GM18498 (cell line): ENCODE data around the gene IKZF2.
A peak's percentile ranks its signal among the peaks of the same experiment; 100 is the strongest.

ENCODE experiments used
- ATAC-seq: cut with Tn5 transposase; IDR thresholded peaks from one replicate; pipeline ENCODE4 v1.9.1; 2021; ENCODE audit warnings: mild to moderate bottlenecking, moderate library complexity; ENCODE audit not compliant: unreplicated experiment

The IKZF2 gene

DNA sequence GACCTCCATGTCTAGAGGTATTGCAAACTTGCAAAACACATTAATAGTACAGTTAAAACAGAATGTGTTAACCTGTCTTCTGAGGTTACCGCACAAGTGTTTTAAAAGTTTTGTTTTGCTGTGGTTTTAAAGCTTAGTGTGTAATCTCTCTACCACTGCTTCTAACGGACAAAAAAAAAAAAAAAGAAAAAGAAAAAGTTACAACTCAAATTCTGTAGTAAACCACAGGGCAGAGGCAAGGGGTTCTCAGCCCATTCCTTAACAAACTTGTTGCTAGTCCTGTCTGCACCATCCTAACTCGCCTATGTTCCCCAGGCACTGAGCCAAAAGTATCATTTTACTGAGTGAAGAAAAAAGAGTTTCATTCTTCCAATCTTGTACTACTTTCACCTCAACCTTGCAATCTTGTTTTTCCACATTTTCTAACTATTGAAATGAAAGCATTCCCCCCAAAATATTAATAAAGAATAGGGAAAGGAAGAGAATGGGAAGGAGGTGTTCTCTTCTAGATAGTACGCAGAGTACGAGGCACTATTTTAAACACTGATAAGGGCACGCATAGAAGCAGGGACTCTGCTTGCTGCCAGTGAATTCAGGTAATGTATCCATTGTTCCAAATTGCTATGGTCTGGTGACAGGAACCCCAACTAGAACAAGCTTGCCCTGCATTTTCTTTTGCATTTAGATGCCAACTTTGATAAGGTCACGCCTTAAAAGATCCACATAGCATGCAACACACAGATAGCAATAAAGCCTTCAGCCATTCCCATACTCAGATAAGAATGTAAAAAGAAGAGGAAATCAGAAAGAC, 47.1 kb downstream of the IKZF2 start:
- ATAC-seq, result no peak

DNA sequence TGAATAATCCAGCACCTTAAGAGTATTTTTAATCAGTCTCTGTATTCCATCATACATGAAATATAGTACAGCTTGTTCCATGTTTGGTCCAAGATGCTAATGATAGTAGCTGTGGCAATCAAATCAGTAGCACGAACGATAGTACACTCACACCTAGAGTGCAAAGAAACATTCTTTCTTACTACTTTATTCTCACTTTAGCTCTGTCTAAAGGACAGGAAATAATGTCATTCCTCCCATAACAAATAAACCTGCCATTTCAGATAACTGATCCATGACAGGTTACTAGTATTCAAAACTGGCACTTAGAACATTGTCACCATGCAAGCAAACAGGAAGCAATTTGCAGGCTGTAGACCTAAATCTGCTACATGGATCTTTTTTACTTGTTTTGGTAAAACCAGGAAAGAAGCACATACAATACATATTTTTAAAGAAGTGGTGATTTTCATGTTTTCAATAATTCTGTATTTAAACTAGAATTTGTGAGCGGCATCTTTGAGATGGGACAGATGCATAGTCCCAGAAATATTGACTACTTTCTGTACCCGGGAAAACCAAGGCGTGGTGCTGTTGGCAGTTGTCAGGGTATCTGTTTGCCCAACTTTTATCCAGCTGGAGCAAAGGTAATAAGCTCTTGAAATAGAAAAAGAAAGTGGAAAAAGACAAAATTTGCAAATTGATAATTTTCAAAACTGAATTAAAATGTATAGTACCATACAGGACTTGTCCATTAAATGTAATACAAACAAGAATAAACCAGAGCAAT, 49.5 kb downstream of the IKZF2 start:
- ATAC-seq, result no peak

GRCh38 chr2:213101109-213101508, 50.3 kb downstream of the IKZF2 start:
- ATAC-seq, result no peak

DNA sequence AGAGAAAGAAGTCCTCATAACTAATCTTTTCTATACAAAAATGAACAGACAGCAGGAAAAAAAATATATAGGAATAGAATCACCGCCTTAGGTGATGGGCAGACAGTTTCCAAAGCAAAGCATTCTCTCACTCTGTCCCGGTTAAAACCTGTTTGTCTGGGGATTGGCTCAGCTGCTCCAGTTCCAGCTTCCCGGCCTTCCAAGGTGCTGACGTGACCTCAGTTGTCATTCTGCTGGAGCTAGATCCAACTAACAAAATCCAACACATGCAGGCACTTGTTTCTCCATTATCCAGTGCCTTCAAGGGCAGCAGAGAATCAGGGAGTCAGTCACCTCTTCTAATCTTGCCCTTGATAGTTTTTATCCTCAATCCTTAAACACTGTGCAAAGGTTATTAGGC, 52.8 kb downstream of the IKZF2 start:
- ATAC-seq, result no peak

DNA sequence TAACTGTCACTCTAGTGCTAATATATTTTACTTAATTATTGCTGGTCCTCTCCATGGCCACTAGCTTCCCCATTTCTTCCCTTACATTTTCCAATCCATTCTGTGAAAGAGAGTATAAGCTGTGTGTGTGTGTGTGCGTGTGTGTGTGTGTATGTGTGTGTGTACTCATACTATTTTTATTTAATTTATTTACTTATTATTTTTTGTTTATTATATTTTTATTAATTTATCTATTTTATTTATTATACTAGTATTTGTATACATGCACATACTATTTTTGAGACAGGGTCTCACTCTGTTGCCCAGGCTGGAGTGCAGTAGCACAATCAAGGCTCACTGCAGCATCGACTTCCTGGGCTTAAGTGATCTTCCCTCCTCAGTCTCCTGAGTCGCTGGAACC, 59.6 kb downstream of the IKZF2 start:
- ATAC-seq, result no peak

GRCh38 chr2:213090772-213091171, 60.6 kb downstream of the IKZF2 start:
- no peak for ATAC-seq

DNA sequence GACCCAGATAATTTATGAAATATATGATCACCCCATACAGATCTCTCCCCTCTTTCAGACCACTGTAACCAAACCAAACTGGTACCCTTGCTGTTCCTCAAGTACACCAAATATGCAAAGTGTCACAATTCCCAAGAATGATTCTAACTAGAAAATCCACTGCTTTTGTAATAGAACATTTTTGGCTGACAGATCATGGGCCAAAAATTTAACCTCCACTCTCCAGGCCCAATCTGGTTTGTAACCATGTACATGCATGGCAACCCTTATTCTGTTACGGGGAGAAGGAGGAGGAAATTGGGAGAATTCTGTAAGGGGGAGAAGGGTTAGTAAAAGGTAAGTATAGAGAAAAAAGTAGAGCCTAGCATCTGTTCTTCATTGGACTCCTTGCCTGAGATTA, 62.0 kb downstream of the IKZF2 start:
- ATAC-seq, result no peak

GRCh38 chr2:213087040-213087439, 64.4 kb downstream of the IKZF2 start:
- ATAC-seq, result peak; percentile 58

GRCh38 chr2:213086571-213086970, 64.8 kb downstream of the IKZF2 start:
- ATAC-seq, result no peak

DNA sequence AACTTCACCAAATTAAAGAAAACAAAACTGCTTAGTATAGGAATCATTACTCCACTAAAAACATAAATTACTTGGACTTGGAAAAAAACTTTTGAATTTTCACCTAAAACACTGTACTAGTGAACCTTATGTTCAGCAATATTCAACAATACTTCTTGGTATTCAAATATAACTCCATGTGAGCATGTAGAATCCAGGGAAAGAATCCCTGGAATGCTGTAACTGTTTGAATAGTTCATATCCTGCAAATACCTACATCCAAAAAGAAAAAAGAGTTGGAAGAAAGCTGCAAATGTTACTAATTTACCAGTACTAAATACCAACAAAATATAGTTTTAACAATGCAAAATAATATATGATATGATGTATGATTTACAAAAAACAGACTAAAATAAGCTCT, 65.4 kb downstream of the IKZF2 start:
- no peak for ATAC-seq

DNA sequence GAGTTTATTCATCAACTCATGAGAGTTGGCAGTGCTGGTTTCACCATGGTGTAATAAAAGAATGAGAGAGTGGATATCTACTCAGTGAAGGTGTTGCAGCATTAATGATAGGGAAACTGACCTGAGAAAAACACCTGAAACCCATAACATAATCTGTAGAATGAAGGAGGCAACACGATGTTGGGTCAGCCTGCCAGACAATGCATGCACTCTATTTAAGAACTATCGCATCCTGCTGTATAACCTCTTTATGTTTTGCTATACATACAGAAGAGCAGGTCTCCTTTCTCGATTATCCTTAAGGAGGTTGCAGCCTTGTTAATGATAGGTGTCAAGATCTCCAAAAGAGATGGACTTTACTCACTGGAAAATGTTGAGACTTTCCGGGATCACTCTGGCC, 65.9 kb downstream of the IKZF2 start:
- ATAC-seq, result no peak

GRCh38 chr2:213084261-213084660, 67.2 kb downstream of the IKZF2 start:
- ATAC-seq, result no peak

- no peak for ATAC-seq
Observed at GRCh38 chr2:213080969-213081617, 70.3 kb downstream of the IKZF2 start.

DNA sequence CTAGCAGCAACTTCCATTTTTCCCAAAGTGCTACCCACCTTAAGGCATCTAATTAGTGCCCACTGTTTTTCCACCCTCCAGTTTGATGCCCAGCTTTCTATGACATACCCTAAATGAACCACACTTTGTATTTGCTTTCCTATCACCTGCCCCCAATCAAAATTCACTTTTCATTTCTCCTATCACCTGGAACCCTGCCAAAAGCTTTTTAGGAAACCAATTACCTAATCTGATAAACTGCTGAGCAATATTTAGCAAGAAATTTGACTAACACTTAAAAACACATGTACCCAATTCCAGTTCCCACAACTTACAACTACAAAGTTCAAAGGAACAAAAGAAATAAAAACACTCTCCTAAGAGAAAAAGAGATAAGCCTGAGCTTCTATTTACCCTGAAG, 71.7 kb downstream of the IKZF2 start:
- no peak for ATAC-seq

DNA sequence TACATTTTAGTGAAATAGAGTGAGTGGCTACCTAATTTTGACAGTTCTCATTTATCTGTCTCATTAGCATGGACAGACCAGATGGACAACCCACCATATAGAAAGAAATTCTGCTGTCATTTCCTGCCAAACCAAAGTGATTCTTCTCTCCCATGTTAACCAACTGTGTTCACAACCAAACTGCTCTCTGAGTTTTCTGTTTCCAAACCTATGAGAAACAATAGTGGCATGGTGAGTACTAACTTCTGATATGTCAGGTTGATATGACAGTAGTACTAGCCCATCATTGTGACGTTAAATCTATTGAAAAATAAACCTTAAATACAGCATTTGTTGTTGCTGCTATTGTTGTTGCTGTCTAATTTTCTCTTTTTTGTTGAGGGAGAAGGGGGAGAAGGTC, 72.7 kb downstream of the IKZF2 start:
- ATAC-seq, result no peak

GRCh38 chr2:213069531-213069930, 81.9 kb downstream of the IKZF2 start:
- no peak for ATAC-seq

- no peak for ATAC-seq
Observed at GRCh38 chr2:213068676-213069359, 82.6 kb downstream of the IKZF2 start.

DNA sequence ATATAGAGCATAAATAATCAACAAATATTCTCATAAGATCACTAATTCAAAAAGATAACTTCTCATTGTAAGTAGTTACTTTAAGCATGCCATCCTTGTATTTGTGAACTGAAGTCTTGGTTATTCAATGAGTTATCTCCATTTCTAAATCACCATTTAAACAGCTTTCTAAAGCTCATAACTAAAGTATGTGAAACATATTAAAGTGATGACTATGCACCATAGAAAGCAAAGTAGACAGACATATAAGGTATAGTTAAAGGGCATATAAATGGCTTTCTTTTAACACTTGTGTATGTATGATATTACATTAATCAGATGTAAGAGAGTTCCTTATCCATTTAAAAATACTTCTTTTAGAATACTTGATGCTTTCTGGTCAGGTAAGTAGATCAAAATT, 83.5 kb downstream of the IKZF2 start:
- ATAC-seq, result no peak

DNA sequence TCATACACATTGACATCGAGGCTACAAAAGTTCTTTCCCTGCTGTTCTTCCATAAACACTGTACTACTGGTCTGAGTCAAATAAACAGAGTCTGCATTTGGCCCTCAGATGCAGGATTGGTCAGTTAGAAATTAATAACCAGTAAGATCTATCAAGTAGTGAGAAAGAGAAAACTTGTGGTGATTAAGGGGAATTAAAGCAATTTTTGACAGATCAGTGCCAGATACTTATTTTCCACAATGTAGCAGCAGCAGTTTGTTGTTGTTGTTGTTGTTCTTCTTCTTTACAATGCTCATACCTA, 85.0 kb downstream of the IKZF2 start:
- ATAC-seq, result peak; percentile 29

DNA sequence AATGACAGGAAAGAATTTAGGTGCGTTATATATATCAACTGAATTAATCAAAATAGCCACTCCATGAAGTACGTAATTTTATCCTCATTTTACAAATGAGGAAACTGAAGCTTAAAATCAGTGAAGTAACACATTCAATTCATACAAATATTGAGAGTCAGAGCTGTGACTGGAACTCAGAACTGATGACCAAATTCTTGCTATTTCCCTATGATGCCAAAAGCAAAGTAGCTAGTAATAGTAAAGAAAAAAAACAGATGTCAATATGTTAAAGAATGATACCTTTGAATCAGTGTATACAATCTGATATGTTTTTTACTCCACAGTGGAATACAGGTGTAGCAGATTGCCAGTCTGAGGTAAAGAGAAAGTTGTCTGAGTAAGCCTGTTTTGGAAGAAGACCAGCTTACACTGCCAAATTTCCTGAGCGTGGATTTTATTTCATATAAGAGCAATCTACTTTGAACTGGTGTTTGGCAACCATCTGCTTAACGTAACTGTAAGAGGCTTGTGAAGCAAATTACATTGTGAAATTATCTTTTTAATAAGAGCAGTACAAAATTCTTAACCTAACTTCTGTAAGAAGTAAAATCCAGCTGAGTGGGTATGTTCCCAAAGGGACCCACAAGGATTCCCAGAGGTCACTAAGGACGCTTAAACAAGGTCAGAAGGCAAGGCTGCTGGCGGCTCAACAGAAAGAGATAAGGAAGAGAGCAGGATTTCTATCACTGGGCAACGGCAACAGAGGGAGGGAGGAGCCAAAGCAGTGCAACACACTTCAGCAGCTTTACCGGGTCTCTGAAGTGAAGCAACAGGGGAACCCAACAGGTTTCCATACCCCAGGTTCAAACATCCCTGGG, 85.6 kb downstream of the IKZF2 start:
- peak; percentile 79 for ATAC-seq

DNA sequence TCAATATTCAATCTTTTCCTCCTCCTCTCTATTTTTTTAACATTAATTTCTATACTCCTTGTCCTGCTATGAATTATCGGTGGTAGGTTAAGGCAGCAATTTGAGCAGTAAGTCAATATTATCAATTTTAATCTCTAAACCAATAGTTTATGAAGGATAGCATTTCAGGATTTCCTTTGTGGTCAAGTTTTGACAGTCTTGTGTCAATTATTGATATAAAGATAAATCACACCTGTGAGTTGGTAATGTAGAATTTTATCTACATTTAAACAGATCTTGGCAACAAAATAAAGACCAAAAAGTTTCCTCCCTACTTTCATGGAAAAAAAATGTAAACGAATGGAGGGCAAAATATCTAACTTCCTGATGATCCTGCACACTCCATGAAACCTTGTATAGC, 87.3 kb downstream of the IKZF2 start:
- ATAC-seq, result no peak
